Left ventricle myocardium superior (tissue), 1 donor: ENCODE measurements around the gene MAGEB4. TPM values are rescaled to one million over a fixed set of nuclear protein-coding genes. Genes with fewer than 3 reads are reported as not detected.
"Not testable (repeated sequence)": the region's sequence is repeated elsewhere in the genome, so short reads cannot be mapped to it uniquely, and the experiment has no call there.

ENCODE experiments used
- ATAC-seq: fragments of 200-7000 bp; cut with Tn5 transposase; one replicate; pipeline ENCODE4 v1.9.1; 2020; ENCODE audit warnings: mild to moderate bottlenecking, moderate library complexity
- DNase-seq: peaks from one replicate; pipeline ENCODE4 v3.0.0-alpha.2; 2020
- intact Hi-C: fragments of 100-400 bp; cut with micrococcal nuclease; formaldehyde crosslinking; loops from one replicate; pipeline ENCODE4 v1.11.0; 2022
- long read RNA-seq: library from polyadenylated mRNA; unstranded; transcript quantifications from one replicate; pipeline ENCODE4 v2.0.0, GENCODE V29; 2021
- total RNA-seq: library from RNA; stranded (reverse); fragmentation: NEBNext Ultra II Directional; extraction: Animal tissue kit (Norgen Biotek cat#: 25700); gene quantifications from one replicate; pipeline ENCODE4 v1.2.1, GENCODE V29; 2021
- donor health status: DM: no; HTN: yes; CAD: no; lungs with severe emphysema.

Gene MAGEB4, protein sequence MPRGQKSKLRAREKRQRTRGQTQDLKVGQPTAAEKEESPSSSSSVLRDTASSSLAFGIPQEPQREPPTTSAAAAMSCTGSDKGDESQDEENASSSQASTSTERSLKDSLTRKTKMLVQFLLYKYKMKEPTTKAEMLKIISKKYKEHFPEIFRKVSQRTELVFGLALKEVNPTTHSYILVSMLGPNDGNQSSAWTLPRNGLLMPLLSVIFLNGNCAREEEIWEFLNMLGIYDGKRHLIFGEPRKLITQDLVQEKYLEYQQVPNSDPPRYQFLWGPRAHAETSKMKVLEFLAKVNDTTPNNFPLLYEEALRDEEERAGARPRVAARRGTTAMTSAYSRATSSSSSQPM
- not detected for total RNA-seq
- long read RNA-seq = 0 reads

- ATAC-seq (no peak), DNase-seq (no peak)
- intact Hi-C loops = no loop called here
Measured at GRCh38 chrX:30241724-30242415, at the start of gene MAGEB4. TSS of gene MAGEB4 (plus strand) at chrX:30242000. CDS start at chrX:30242136, 136 bp downstream.

DNA sequence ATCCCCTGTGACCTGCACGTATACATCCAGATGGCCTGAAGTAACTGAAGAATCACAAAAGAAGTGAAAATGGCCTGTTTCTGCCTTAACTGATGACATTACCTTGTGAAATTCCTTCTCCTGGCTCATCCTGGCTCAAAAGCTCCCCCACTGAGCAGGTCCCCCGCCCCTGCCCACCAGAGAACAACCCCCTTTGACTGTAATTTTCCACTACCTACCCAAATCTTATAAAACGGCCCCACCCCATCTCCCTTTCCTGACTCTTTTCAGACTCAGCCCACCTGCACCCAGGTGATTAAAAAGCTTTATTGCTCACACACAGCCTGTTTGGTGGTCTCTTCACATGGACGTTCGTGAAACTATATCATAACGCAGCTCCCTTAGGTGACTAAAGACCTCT is 47.9 kb upstream of the MAGEB4 start:
- intact Hi-C loops, DNase-seq, ATAC-seq: not testable (repeated sequence)

GRCh38 chrX:30196322-30196721 is 45.5 kb upstream of the MAGEB4 start:
- ATAC-seq = no peak
- intact Hi-C loops = no loop called here
- DNase-seq = no peak

DNA sequence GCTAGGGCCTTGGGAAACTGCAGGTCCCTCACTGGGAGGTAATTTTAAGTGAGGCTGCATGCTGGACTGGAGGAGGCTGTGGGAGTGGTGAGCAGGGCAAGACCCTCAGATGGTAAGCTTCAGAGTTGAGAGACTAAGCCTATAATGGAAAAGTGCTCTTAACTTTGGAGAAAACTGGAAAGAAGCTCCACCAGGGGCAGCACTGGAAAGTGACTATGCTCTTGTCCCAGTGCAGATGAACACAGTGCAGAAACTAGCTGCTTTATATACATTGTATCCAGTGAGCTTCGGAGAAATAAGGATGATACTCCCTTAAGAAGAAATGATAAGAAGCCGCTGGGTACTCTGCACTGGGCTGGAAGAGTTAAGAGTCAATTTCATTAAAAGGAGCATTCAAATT is 29.6 kb upstream of the MAGEB4 start:
- ATAC-seq (no peak), DNase-seq (no peak)
- intact Hi-C loops = no loop called here

DNA sequence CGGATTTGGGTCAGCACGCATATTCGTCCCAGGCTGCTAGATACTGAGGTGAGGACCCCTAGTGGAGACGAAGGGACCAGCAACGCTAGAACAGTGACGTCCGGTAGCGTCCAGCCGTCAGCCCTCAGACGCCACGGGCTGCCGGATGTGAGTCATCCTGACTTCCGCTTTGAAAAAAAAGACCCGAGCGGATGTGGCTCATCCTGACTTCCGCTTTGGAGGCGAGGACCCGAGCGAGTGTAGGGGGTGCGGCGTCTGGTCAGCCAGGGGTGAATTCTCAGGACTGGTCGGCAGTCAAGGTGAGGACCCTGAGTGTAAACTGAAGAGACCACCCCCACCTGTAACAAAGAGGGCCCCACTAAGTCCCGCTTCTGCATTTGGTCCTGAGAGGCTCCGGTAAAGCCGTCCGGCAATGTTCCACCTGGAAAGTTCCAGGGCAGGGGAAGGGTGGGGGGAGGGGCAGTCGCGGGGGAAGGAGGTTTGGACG is 26.4 kb upstream of the MAGEB4 start, which contains the start of gene MAGEB2:
TSS of gene MAGEB2 (plus strand) at position 207 of the 487 bp plus-strand sequence. CDS start 3,018 bp downstream, outside the sequence.
- no peak for ATAC-seq
- DNase-seq = no peak
- intact Hi-C loops = no loop called here

GRCh38 chrX:30217465-30217864 is 24.3 kb upstream of the MAGEB4 start:
- no peak for ATAC-seq
- DNase-seq = no peak
- intact Hi-C loops = no loop called here

DNA sequence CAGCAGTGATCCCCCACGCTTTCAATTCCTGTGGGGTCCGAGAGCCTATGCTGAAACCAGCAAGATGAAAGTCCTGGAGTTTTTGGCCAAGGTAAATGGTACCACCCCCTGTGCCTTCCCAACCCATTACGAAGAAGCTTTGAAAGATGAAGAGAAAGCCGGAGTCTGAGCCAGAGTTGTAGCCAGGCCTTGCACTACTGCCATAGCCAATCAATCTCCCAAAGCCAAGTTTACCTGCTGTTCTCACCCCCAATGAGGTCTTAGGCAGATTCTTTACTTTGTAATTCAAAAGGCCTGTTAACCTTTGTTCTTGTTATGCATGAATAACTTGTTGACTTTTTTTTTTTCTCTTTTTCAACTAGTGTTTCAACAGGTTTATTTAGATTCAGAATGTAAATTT is 22.4 kb upstream of the MAGEB4 start:
- ATAC-seq (no peak), DNase-seq (no peak)
- intact Hi-C loops = no loop called here

DNA sequence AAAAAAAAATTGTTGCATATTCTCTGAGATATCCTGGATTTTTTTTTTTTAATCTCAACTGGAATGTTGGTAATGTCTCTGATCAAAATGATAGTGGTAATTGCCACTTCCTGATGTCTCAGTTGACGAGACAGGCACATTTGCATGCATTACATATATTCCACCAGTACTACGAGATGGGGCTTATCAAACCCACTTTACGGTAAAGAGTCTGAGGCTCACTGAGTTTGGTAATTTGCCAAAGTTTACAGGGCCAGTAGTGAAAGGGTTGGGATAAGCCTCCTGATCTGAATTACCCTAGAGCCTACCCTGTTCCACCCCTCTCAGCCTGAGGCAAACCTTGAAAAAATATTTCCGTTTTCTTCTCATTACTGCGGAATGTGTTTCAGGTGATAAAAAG is 21.1 kb upstream of the MAGEB4 start:
- intact Hi-C loops = no loop called here
- no peak for DNase-seq
- ATAC-seq = no peak

- intact Hi-C loops = no loop called here
- ATAC-seq (no peak), DNase-seq (no peak)
Measured at GRCh38 chrX:30224536-30224935, 17.3 kb upstream of the MAGEB4 start.

DNA sequence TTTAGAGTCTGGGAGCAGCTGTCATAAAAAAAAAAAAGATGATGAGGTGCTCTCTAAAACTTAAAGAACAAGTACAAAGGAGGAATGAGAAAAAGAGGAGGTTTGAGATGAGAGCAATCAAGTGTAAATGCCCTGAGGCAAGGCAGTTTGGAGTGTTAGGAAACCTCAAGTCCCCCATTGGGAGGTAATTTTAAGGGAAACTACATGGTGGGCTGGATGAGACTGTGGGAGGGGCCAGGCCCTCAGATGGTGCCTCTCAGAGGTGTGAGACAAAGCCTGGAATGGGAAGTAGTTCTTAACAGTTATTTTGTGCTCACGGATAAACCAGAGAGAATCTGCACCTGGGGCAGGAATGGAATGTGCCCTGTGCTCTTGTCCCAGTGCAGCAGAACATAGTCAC is 13.3 kb upstream of the MAGEB4 start:
- intact Hi-C loops = no loop called here
- no peak for ATAC-seq
- DNase-seq = no peak

- no peak for ATAC-seq
- DNase-seq = no peak
Measured at GRCh38 chrX:30230395-30230794, 11.4 kb upstream of the MAGEB4 start, which contains the start of gene MAGEB3. TSS of gene MAGEB3 (plus strand) at chrX:30230657. CDS start at chrX:30235925, 5,268 bp downstream.

GRCh38 chrX:30246769-30247489 is 5.1 kb downstream of the MAGEB4 start, which contains the start of gene MAGEB1:
TSS of gene MAGEB1 (plus strand) at chrX:30247146. CDS start at chrX:30250494, 3,348 bp downstream.
- intact Hi-C loops = no loop called here
- DNase-seq (no peak), ATAC-seq (no peak)

More at GRCh38 chrX:30230395-30230794, 11.4 kb upstream of the MAGEB4 start, which contains the start of gene MAGEB3:
- intact Hi-C loops = no loop called here

- ATAC-seq = no peak
- no peak for DNase-seq
- intact Hi-C loops = no loop called here
Measured at GRCh38 chrX:30248854-30249253, 7.1 kb downstream of the MAGEB4 start.

DNA sequence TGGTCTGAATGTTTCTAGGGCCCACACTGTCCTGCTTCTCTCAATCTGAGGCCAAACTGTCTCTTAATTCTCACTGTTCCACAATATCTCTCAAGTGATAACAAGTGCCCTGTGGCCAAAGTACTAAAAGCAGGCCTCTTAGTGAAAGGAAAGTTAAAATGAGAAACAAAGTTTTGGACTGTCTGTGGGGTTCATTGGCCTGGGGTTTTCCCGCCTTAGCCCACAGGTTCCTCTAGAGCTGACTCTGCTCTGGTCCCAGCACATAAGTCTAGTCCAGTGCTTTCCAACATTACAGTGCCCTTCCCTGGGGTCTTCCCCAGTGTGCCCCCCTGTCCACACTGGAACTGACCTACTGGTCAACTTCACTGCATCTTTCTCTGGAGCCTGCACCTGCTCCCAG is 11.5 kb downstream of the MAGEB4 start:
- DNase-seq (no peak), ATAC-seq (no peak)
- intact Hi-C loops = no loop called here

DNA sequence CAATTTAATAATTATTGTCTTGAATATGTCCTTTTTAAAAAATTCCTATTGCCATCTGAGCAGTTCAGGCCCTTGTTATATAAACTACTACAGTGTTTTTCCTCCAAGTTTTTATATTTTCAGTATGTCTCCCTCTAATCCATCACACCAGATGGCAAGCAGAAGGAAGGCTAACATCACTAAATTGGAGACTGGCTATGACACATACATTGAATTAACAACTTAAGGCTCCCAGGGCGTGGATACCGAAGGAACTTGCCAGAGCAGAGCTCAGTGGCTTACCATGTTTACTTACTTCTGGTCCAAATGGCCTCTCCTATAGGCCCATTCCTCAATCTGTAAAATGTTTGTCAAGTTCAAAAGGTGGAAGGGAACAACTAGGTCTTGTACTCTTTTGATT is 18.1 kb downstream of the MAGEB4 start:
- no peak for ATAC-seq
- intact Hi-C loops = no loop called here
- no peak for DNase-seq

GRCh38 chrX:30261012-30261411 is 19.2 kb downstream of the MAGEB4 start:
- DNase-seq = no peak
- intact Hi-C loops = no loop called here
- no peak for ATAC-seq

GRCh38 chrX:30262763-30263162 is 21.0 kb downstream of the MAGEB4 start:
- no peak for DNase-seq
- ATAC-seq = no peak
- intact Hi-C loops = no loop called here

GRCh38 chrX:30270639-30271038 is 28.8 kb downstream of the MAGEB4 start:
- DNase-seq = no peak
- no peak for ATAC-seq
- intact Hi-C loops = no loop called here

- ATAC-seq = no peak
- intact Hi-C loops = no loop called here
- no peak for DNase-seq
Measured at GRCh38 chrX:30275498-30275897, 33.7 kb downstream of the MAGEB4 start.

- DNase-seq = no peak
- ATAC-seq = no peak
- intact Hi-C loops = no loop called here
Measured at GRCh38 chrX:30278365-30278764, 36.6 kb downstream of the MAGEB4 start.
